Hepatocyte (in vitro differentiated cells): ENCODE results near the gene PLA2G3. TPM values are rescaled to one million over a fixed set of nuclear protein-coding genes. Genes with fewer than 3 reads are reported as not detected.

ENCODE experiments used
- microRNA counts: library from miRNA; unstranded; fragments of <30 nt; microRNA quantifications from one replicate; lab custom pipeline; 2017
- microRNA-seq: library from miRNA; unstranded; fragments of <30 nt; microRNA quantifications from one replicate; pipeline ENCODE4, GENCODE V29; 2017
- polyA plus RNA-seq: library from polyadenylated mRNA; unstranded; fragments of >200 nt; fragmentation: Nextera tagmentation; extraction: Ambion mirVana; gene quantifications from 2 replicates; pipeline ENCODE4 v1.2.1, GENCODE V29; 2016
- small RNA-seq: library from RNA; depleted of rRNA; stranded (forward); fragments of <200 nt; gene quantifications from one replicate; pipeline ENCODE3, GENCODE V24; 2014
- total RNA-seq: library from RNA; depleted of rRNA; stranded (reverse); fragments of >200 nt; gene quantifications from 2 replicates; pipeline ENCODE4 v1.2.3, GENCODE V29; 2014

Gene PLA2G3
- total and polyA plus RNA-seq, 2 experiments from 2014 or later: 0.10 to 0.52 TPM

MicroRNAs encoded within 50 kb of the gene (microRNA counts, 767-probe panel; counts per million panel counts)
- microRNA hsa-miR-3928 (lab: Ali Mortazavi, UCI): not detected

Small RNA genes lying within 50 kb of the gene (microRNA-seq; reads per million reads assigned to microRNA genes)
- 30.0 reads per million, percentile 45 among the genes with 10 or more reads in this experiment for gene MIR3928

Small RNA genes lying within 50 kb of the gene (small RNA-seq; reads per million reads assigned to genes)
- 1.4 reads per million, percentile 80 among the genes with 10 or more reads in this experiment for gene MIR3928

Other genes with a start within 250 kb of the PLA2G3 start
- gene MORC2, start 171.7 kb downstream of the PLA2G3 start, total RNA-seq: 16.3 and 24.0 TPM in 2 replicates
- 15.6 and 20.5 TPM in 2 replicates for gene MORC2, start 171.7 kb downstream of the PLA2G3 start, polyA plus RNA-seq
- 99.3 and 109 TPM in 2 replicates for gene TUG1, start 171.2 kb downstream of the PLA2G3 start, total RNA-seq
- gene TUG1, start 171.2 kb downstream of the PLA2G3 start, polyA plus RNA-seq: 33.9 and 39.1 TPM in 2 replicates
- gene SMTN, start 59.2 kb downstream of the PLA2G3 start, total RNA-seq: 43.0 and 64.7 TPM in 2 replicates
- 88.7 and 112 TPM in 2 replicates for gene SMTN, start 59.2 kb downstream of the PLA2G3 start, polyA plus RNA-seq
- 130 and 156 TPM in 2 replicates for gene SELENOM, start 32.9 kb downstream of the PLA2G3 start, total RNA-seq
- gene SELENOM, start 32.9 kb downstream of the PLA2G3 start, polyA plus RNA-seq: 240 and 307 TPM in 2 replicates
- 3.4 and 3.5 TPM in 2 replicates for gene INPP5J, start 17.5 kb downstream of the PLA2G3 start, total RNA-seq
- gene INPP5J, start 17.5 kb downstream of the PLA2G3 start, polyA plus RNA-seq: 5.6 and 6.1 TPM in 2 replicates
- gene RNF185, start 19.7 kb upstream of the PLA2G3 start, total RNA-seq: 48.0 and 49.3 TPM in 2 replicates
- gene RNF185, start 19.7 kb upstream of the PLA2G3 start, polyA plus RNA-seq: 43.2 and 46.5 TPM in 2 replicates
- 33.0 and 45.9 TPM in 2 replicates for gene LIMK2, start 71.8 kb upstream of the PLA2G3 start, total RNA-seq
- 49.9 and 52.6 TPM in 2 replicates for gene LIMK2, start 71.8 kb upstream of the PLA2G3 start, polyA plus RNA-seq
- 17.9 and 22.2 TPM in 2 replicates for gene PIK3IP1, start 152.0 kb upstream of the PLA2G3 start, total RNA-seq
- 19.5 and 22.4 TPM in 2 replicates for gene PIK3IP1, start 152.0 kb upstream of the PLA2G3 start, polyA plus RNA-seq
- 20.3 and 25.1 TPM in 2 replicates for gene PATZ1, start 205.8 kb upstream of the PLA2G3 start, total RNA-seq
- 18.2 and 23.8 TPM in 2 replicates for gene PATZ1, start 205.8 kb upstream of the PLA2G3 start, polyA plus RNA-seq